BLaER1 treated with 17β-estradiol and CSF1 and Interleukin-3, amounts not matched to agents 10 nM and 100 nM (cell line): ENCODE results near the gene ARHGAP27.

Experiments
- H3K27ac ChIP-seq, 11 experiments: shearing (Covaris generic); formaldehyde crosslinking; 2 replicates each; pipeline ENCODE4 v1.8.1; 2022
- H3K27me3 ChIP-seq, 11 experiments: shearing (Covaris generic); formaldehyde crosslinking; 2 replicates each; pipeline ENCODE4 v1.8.1; 2022
- H3K36me3 ChIP-seq, 11 experiments: shearing (Covaris generic); formaldehyde crosslinking; 2 replicates each; pipeline ENCODE4 v1.8.1; 2022
- H3K4me1 ChIP-seq, 10 experiments: shearing (Covaris generic); formaldehyde crosslinking; 2 replicates each; pipeline ENCODE4 v1.8.1; 2022
- H3K4me2 ChIP-seq, 11 experiments: shearing (Covaris generic); formaldehyde crosslinking; 2 replicates each; pipeline ENCODE4 v1.8.1; 2022
- H3K4me3 ChIP-seq, 10 experiments: shearing (Covaris generic); formaldehyde crosslinking; 2 replicates each; pipeline ENCODE4 v1.8.1; 2022
- H3K9ac ChIP-seq, 11 experiments: shearing (Covaris generic); formaldehyde crosslinking; 2 replicates each; pipeline ENCODE4 v1.8.1; 2022
- H3K9me3 ChIP-seq, 11 experiments: shearing (Covaris generic); formaldehyde crosslinking; replicated peaks in 1 of 11; 2 replicates each; pipeline ENCODE4 v1.8.1; 2022
- H4K20me1 ChIP-seq, 11 experiments: shearing (Covaris generic); formaldehyde crosslinking; 2 replicates each; pipeline ENCODE4 v1.8.1; 2022
- Cebpa-rat ChIP-seq, 11 experiments: shearing (Covaris generic); IDR thresholded peaks; 2 replicates each; pipeline ENCODE4 v1.8.1; 2022

Gene ARHGAP27

DNA sequence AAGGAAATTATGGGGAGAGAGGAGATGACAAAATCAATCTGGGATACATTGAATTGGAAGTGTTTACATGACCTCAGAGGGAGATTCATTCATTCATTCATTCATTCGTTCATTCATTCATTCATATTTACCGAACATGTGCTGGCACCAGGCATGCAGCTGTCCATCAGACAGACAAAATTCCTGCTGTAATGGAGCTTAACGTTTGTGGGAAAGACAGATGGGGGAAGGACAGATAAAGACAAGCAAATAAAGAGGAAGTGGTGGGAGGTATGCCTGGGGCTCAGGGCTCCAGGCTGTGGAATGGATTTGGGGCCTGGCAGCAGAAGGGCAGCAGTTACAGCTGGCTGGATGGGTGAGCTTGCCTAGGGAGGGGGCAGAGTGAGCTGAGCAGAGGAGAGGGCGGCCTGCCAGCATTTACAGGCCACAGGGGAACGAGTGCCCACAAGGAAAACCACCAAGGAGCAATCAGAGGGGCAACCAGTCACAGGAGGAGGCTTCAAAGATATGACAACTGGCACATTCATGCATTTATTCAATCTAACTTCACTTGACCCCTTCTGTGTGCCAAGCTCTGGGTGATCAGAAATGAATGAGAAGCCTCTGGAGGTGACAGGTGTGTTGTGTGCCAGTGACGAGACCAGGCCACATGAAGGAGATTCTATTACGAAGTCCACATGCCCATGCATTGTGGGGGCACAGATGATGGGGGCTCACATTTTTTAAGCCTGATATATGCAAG, 48.5 kb downstream of the ARHGAP27 start:
- Histone ChIP-seq H3K27me3 (0 out of 22 replicates have a peak, but pooled peaks cover 0 to 3% (median 0%) of the 10 kb centered on the region in 11 experiments), H3K4me3 (peak overlapping the region in 1 of 10 experiments; percentile 23; a peak in 1 of 20 replicates), H4K20me1 (peaks cover 0 to 13% (median 6%) of the 10 kb centered on the region in 11 experiments; a peak in 5 of 22 replicates), H3K9ac (peak overlapping the region in 8 of 11 experiments; percentile 4 to 64 (median 38); a peak in 12 of 22 replicates), H3K36me3 (no peaks in the 10 kb centered on the region), H3K27ac (peak overlapping the region in 2 of 11 experiments; percentile 3 to 23; a peak in 3 of 22 replicates), H3K9me3 (no peaks in the 10 kb centered on the region), H3K4me2 (peak overlapping the region; percentile 65 to 95 (median 88)), H3K4me1 (peaks cover 37 to 88% (median 78%) of the 10 kb centered on the region in 10 experiments)
- TF ChIP-seq Cebpa-rat (IDR thresholded peaks at IDR 0.05) = no peak

DNA sequence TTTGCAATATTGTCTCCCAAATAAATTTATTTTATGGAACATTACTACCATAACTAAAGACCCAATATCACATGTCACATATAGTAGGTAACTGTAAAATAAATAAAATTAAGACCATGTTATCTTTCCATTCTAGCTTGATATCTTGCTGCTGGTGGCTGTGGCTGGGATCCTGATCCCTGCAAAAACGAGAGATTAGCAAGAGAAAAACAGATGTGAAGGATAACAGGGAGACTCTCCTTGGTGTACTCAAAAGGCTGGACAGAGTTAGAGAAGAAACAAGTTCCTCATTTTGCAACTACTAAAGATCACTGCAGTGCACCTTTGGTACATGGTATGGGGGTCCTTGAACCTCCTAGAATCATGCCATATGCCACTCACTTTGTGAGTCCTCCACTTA, 49.7 kb downstream of the ARHGAP27 start:
- 0 out of 22 replicates have a peak, but pooled peaks cover 0 to 3% (median 0%) of the 10 kb centered on the region in 11 experiments for H3K27me3 ChIP-seq
- peaks cover 33 to 92% (median 73%) of the 10 kb centered on the region in 10 experiments for H3K4me1 ChIP-seq
- no peaks in the 10 kb centered on the region for H3K36me3 ChIP-seq
- peaks cover 0 to 13% (median 6%) of the 10 kb centered on the region in 11 experiments; a peak in 5 of 22 replicates for H4K20me1 ChIP-seq
- no peak overlapping the region for H3K27ac ChIP-seq
- TF ChIP-seq Cebpa-rat (IDR thresholded peaks at IDR 0.05) = no peak
- no peak overlapping the region for H3K4me3 ChIP-seq
- H3K9ac ChIP-seq = no peak overlapping the region
- H3K4me2 ChIP-seq = peak overlapping the region in 8 of 11 experiments; percentile 20 to 95 (median 88); a peak in 12 of 22 replicates
- H3K9me3 ChIP-seq = no peaks in the 10 kb centered on the region

DNA sequence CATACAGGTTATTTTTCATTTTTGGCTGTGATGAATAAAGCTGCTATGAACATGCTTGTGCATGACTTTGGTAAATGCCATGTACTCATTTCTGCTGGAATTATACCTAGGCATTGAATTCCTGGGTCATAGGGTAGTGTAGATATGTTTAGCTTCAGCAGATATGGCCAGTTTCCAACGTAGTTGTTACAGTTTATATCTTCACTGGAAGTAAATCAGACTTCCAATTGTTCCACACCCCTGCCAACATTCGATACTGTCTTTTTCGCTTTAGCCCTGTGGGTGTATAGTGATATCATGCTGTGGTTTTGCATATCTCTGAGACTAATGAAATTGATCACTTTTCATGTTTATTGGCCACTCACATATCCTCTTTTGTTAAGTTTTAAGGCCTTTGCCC, 50.4 kb downstream of the ARHGAP27 start:
- H3K27me3 ChIP-seq = 0 out of 22 replicates have a peak, but pooled peaks cover 0 to 3% (median 0%) of the 10 kb centered on the region in 11 experiments
- H3K4me2 ChIP-seq = peak overlapping the region in 4 of 11 experiments; percentile 20 to 95 (median 86); a peak in 6 of 22 replicates
- peaks cover 33 to 91% (median 73%) of the 10 kb centered on the region in 10 experiments for H3K4me1 ChIP-seq
- no peak overlapping the region for H3K9ac ChIP-seq
- TF ChIP-seq Cebpa-rat (IDR thresholded peaks at IDR 0.05) = no peak
- no peak overlapping the region for H3K4me3 ChIP-seq
- H3K9me3 ChIP-seq = no peaks in the 10 kb centered on the region
- H3K27ac ChIP-seq = no peak overlapping the region
- no peaks in the 10 kb centered on the region for H3K36me3 ChIP-seq
- peaks cover 0 to 13% (median 6%) of the 10 kb centered on the region in 11 experiments; a peak in 5 of 22 replicates for H4K20me1 ChIP-seq

DNA sequence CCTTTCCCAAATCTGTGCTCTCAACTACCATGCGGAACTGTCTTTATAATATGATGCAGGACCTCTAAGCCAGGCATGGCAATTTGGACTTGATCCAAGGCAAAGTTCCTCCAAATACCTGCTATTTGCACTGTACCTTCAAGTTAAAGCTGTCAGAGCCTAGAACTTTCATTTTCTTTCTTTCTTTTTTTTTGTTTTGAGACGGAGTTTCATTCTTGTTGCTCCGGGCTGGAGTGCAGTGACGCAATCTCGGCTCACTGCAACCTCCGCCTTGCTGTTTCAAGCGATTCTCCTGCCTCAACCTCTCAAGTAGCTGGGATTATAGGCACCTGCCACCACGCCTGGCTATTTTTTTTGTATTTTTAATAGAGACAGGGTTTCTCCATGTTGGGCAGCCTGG, 51.7 kb downstream of the ARHGAP27 start:
- peak overlapping the region; percentile 32 to 89 (median 80) for H3K4me2 ChIP-seq
- H3K27me3 ChIP-seq = 0 out of 22 replicates have a peak, but pooled peaks cover 0 to 3% (median 0%) of the 10 kb centered on the region in 11 experiments
- H3K27ac ChIP-seq = no peak overlapping the region
- peaks cover 33 to 79% (median 62%) of the 10 kb centered on the region in 10 experiments for H3K4me1 ChIP-seq
- peak overlapping the region in 1 of 11 experiments; percentile 2; a peak in 1 of 22 replicates for H3K9ac ChIP-seq
- H3K36me3 ChIP-seq = no peaks in the 10 kb centered on the region
- no peaks in the 10 kb centered on the region for H3K9me3 ChIP-seq
- TF ChIP-seq Cebpa-rat (IDR thresholded peaks at IDR 0.05) = peak in 10 of 11 experiments; percentile 41 to 90 (median 62); a peak in 14 of 22 replicates
- H3K4me3 ChIP-seq = no peak overlapping the region
- peaks cover 0 to 13% (median 6%) of the 10 kb centered on the region in 11 experiments; a peak in 5 of 22 replicates for H4K20me1 ChIP-seq

DNA sequence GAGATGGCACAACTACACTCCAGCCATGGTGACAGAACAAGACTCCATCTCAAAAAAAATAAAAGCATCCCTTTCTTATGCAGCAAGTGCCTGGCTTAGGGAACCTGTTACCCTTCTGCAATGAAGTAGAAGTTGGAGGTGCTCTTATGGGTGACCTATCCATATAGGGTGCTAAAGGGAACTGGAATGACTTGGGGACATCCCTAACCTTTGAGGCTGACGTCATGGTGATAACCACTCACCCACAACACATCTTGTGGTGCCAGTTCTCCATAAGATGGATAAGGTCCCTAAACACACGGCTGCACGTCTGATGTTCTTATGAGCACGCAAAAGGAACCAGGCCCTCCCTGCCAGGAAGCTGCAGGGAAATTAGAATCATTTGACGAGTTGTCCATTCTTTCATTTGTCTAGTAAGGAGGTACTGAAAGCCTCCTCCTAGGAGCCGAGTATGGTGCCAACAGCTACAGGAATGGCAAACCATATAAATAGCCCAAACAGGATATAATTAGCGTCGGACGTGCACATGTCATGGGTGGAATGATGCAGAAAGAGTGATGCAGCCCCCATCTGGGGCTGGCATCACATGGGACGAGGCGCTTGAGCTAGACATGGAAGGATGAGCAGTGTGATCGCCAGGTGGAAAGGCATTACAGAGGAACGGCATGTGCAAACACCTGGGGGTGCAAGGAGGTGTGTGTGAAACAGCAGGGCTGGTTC, 52.5 kb downstream of the ARHGAP27 start:
- peaks cover 31 to 71% (median 54%) of the 10 kb centered on the region in 10 experiments for H3K4me1 ChIP-seq
- H3K27ac ChIP-seq = no peak overlapping the region
- no peaks in the 10 kb centered on the region for H3K36me3 ChIP-seq
- peak overlapping the region in 1 of 11 experiments; percentile 2; a peak in 1 of 22 replicates for H3K9ac ChIP-seq
- H3K9me3 ChIP-seq = no peaks in the 10 kb centered on the region
- H4K20me1 ChIP-seq = peaks cover 0 to 11% (median 6%) of the 10 kb centered on the region in 11 experiments; a peak in 5 of 22 replicates
- no peak for TF ChIP-seq Cebpa-rat (IDR thresholded peaks at IDR 0.05)
- H3K27me3 ChIP-seq = 0 out of 22 replicates have a peak, but pooled peaks cover 0 to 3% (median 0%) of the 10 kb centered on the region in 11 experiments
- no peak overlapping the region; a peak in 1 of 20 replicates for H3K4me3 ChIP-seq
- H3K4me2 ChIP-seq = peak overlapping the region; percentile 32 to 89 (median 80)

DNA sequence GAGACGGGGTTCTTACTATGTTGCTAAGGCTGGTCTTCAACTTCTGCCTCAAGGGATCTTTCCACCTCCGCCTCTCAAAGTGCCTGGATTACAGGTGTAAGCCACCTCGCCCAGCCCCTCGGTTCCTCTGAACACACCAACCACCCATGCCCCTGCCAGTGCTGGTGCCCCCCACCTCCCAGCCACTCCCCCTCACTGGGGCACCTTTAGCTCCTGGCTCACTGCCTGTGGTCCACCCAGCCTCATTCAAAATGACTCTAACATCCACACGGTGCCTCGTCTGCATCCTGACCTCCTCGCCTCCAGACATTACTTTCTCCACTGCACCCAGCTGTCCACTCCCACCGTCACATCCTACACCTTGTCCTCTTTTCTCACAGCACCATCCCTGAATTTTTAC, 55.3 kb downstream of the ARHGAP27 start:
- Histone ChIP-seq H3K4me3 (no peak overlapping the region), H3K27me3 (peaks cover 0 to 14% (median 4%) of the 10 kb centered on the region in 11 experiments; a peak in 20 of 22 replicates), H3K27ac (no peak overlapping the region), H3K9ac (no peak overlapping the region), H3K9me3 (no peaks in the 10 kb centered on the region), H4K20me1 (no peaks in the 10 kb centered on the region), H3K36me3 (no peaks in the 10 kb centered on the region), H3K4me2 (no peak overlapping the region), H3K4me1 (peaks cover 33 to 56% (median 45%) of the 10 kb centered on the region in 10 experiments)
- TF ChIP-seq Cebpa-rat (IDR thresholded peaks at IDR 0.05) = no peak

DNA sequence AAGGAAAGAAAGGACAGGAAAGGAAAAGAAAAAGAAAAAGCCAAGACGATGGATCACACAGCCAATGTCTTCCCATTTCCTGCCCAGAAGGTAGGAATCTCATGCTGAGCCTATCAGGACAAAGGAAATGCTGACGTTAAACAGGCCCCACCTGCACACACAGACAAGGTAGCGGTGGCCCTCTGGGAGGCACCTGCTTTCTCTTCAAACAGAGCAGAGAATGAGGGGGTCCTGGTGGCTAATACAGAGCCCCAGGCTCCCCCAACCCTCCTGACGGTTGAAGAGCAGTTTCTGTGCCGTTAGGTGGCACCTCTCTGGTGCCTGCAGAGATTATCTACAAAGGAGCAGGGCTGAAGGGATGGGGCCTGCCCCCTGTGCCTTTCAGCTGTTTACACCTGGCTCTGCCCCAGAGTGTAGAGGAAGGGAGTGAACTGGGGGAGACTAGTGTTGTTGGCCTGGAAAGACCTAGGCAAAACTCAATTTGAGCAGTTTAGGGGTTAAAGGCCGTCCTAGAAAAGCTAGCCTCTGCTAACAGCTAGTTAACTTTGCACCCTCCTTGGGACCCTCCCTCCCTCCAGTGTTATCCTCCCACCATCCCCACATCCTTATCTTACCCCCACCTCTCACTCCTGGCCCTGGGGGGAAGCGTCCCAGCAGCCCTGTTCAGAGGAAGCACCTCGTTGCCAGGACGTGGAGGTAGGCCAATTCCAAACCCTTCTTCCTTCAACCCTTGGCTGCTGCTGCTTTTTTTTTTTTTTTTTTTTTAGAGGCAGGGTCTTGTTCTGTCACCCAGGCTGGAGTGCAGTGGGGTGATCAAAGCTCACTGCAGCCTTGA, 56.3 kb downstream of the ARHGAP27 start:
- Histone ChIP-seq H3K4me3 (no peak overlapping the region), H3K27me3 (peaks cover 8 to 24% (median 14%) of the 10 kb centered on the region in 11 experiments), H3K36me3 (no peaks in the 10 kb centered on the region), H3K9me3 (no peaks in the 10 kb centered on the region), H3K27ac (no peak overlapping the region), H3K4me1 (peaks cover 41 to 53% (median 50%) of the 10 kb centered on the region in 10 experiments), H4K20me1 (no peaks in the 10 kb centered on the region), H3K9ac (no peak overlapping the region), H3K4me2 (no peak overlapping the region)
- TF ChIP-seq Cebpa-rat (IDR thresholded peaks at IDR 0.05) = no peak

DNA sequence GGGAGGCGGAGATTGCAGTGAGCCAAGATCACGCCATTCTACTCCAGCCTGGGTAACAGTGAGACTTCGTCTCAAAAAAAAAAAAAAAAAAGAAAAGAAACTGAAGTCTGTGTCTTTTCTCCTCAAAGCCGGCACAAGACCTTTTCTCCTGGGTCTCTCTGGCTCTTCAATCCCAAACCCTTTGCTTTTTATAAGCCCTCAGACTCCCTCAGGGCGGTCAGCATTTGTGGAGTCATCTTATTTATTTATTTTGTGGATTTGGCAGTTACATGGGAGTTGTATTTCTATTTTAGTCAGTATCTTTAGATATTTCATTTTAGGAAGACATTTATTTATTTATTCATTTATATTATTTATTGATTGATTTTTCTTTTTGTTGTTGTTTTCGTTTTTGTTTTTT, 58.2 kb downstream of the ARHGAP27 start:
- Histone ChIP-seq H4K20me1 (no peaks in the 10 kb centered on the region), H3K4me1 (peaks cover 36 to 47% (median 40%) of the 10 kb centered on the region in 10 experiments), H3K27ac (no peak overlapping the region), H3K4me2 (peak overlapping the region in 6 of 11 experiments; percentile 37 to 78 (median 56); a peak in 10 of 22 replicates), H3K4me3 (no peak overlapping the region), H3K9ac (no peak overlapping the region), H3K36me3 (no peaks in the 10 kb centered on the region), H3K27me3 (peaks cover 17 to 35% (median 26%) of the 10 kb centered on the region in 11 experiments), H3K9me3 (no peaks in the 10 kb centered on the region)
- no peak for TF ChIP-seq Cebpa-rat (IDR thresholded peaks at IDR 0.05)
